Measurements from ENCODE around the gene ZFR2.

The ZFR2 gene

DNA sequence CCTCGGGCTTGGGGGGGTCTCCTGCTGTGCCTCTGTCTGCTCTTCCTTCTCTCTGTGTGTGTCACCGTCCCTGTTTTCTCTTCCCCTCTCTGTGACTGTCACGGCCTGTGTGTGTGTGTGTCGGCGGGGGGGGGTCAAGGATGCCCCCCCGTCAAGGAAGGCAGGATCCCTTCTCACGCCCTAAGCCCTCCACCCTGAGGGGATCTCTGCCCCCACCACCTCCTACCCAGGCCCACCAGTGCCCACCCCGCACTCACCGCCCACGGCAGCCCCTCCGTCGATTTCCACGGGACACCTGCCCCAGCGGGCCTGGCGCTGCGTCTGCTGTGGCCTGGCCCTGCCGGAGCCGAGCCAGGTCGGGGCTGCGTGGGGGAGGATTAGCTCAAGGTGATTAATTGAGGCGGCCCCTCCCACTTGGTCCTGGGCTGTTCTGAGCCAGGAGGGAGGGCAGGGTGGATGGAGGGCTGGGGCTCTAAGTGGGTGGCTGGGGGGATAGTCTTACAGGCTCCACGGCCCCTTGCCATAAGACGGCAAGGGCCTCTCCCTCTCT, 96.9 kb downstream of the ZFR2 start, which contains the start of gene RAX2:
TSS of gene RAX2 (minus strand) at position 323 of the 550 bp plus-strand sequence. CDS start 486 bp downstream, outside the sequence.
- peaks cover 5% of the 10 kb centered on the region; the same call in 1 of the 2 replicates for H3K36me3 ChIP-seq (ENCODE audit: control insufficient read depth, low read length)
- H3K4me2 ChIP-seq (ENCODE audit: low read length): no peak within 1 kb of the TSS
- H3K79me2 ChIP-seq (ENCODE audit: control insufficient read depth, low read length): no peaks in the 10 kb centered on the region
- no peaks in the 10 kb centered on the region for H3K4me1 ChIP-seq (ENCODE audit: control insufficient read depth, low read length)
- no peak within 1 kb of the TSS for H3K27ac ChIP-seq (ENCODE audit: low read depth, low read length)
- TF ChIP-seq EZH2phosphoT487 (IDR thresholded peaks at IDR 0.05; ENCODE audit: borderline replicate concordance, low read length): no peak
- TF ChIP-seq, protein P1, sequence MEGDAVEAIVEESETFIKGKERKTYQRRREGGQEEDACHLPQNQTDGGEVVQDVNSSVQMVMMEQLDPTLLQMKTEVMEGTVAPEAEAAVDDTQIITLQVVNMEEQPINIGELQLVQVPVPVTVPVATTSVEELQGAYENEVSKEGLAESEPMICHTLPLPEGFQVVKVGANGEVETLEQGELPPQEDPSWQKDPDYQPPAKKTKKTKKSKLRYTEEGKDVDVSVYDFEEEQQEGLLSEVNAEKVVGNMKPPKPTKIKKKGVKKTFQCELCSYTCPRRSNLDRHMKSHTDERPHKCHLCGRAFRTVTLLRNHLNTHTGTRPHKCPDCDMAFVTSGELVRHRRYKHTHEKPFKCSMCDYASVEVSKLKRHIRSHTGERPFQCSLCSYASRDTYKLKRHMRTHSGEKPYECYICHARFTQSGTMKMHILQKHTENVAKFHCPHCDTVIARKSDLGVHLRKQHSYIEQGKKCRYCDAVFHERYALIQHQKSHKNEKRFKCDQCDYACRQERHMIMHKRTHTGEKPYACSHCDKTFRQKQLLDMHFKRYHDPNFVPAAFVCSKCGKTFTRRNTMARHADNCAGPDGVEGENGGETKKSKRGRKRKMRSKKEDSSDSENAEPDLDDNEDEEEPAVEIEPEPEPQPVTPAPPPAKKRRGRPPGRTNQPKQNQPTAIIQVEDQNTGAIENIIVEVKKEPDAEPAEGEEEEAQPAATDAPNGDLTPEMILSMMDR (IDR thresholded peaks at IDR 0.05; ENCODE audit: low read depth, low read length, poor library complexity, severe bottlenecking): no peak
- no peaks in the 10 kb centered on the region for H3K9me2 ChIP-seq (replicated peaks; ENCODE audit: control insufficient read depth, low read length)
- no peaks in the 10 kb centered on the region for H4K20me1 ChIP-seq (ENCODE audit: control insufficient read depth, insufficient read depth, low read depth, low read length)
- H3K9me3 ChIP-seq (ENCODE audit: control insufficient read depth, insufficient read depth, low read length): no peaks in the 10 kb centered on the region
- H3K27me3 ChIP-seq (ENCODE audit: control insufficient read depth, low read length): no peaks in the 10 kb centered on the region
- no peak within 1 kb of the TSS for H3K4me3 ChIP-seq (ENCODE audit: low read length)
- H3F3A ChIP-seq (ENCODE audit: control insufficient read depth, insufficient read depth): no peaks in the 10 kb centered on the region

DNA sequence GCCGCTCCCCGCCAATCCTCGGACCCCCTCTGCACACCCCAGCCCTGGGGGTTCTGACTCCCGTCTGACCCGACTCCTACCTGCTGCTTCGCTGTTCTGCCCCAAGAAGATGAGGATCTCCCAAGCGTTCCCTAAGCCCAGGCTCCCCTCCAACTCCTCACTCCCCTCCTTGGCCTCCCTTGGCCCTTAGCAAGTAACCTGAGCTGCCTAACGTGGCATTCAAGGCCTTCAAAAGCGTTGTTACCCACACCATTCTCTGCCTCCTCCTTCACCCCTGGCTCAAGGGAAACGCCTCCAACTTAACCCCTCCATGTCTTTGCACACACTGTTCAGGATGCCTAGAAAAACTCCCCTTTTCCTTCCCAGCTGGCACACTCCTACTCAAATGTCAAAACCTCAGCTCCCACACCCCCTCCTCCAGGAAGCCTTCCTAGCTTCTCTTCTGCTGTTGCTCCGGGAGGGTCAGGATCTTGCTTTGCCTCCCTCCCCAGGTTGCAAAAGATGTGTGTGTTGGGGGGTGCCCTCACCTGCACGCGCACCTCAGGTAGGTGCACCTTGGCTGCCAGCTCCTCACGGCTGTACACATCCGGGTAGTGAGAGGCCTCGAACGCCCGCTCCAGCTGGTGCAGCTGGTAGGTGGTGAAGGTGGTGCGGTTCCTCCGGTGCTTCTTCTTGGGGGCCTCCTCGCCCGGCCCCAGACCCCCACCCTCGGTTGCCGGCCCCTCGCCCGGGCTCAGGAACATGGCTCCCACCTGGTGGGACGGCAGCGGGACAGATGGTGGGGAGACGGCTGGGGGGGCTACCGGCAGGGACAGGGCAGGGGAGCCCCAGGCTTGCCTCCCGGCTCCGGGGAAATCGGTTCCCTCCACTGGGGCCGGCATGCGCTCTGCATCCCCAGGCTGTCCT, 97.6 kb downstream of the ZFR2 start:
- TF ChIP-seq, protein P1 (IDR thresholded peaks at IDR 0.05; ENCODE audit: low read depth, low read length, poor library complexity, severe bottlenecking): no peak
- no peak for TF ChIP-seq EZH2phosphoT487 (IDR thresholded peaks at IDR 0.05; ENCODE audit: borderline replicate concordance, low read length)
- H3K79me2 ChIP-seq (ENCODE audit: control insufficient read depth, low read length): no peaks in the 10 kb centered on the region
- no peaks in the 10 kb centered on the region for H3F3A ChIP-seq (ENCODE audit: control insufficient read depth, insufficient read depth)
- H3K4me1 ChIP-seq (ENCODE audit: control insufficient read depth, low read length): no peaks in the 10 kb centered on the region
- no peaks in the 10 kb centered on the region for H3K9me3 ChIP-seq (ENCODE audit: control insufficient read depth, insufficient read depth, low read length)
- no peaks in the 10 kb centered on the region for H4K20me1 ChIP-seq (ENCODE audit: control insufficient read depth, insufficient read depth, low read depth, low read length)
- no peaks in the 10 kb centered on the region for H3K9me2 ChIP-seq (replicated peaks; ENCODE audit: control insufficient read depth, low read length)
- H3K27me3 ChIP-seq (ENCODE audit: control insufficient read depth, low read length): no peaks in the 10 kb centered on the region
- H3K4me3 ChIP-seq (ENCODE audit: low read length): no peak overlapping the region
- H3K27ac ChIP-seq (ENCODE audit: low read depth, low read length): no peak overlapping the region
- peaks cover 12% of the 10 kb centered on the region for H3K36me3 ChIP-seq (ENCODE audit: control insufficient read depth, low read length)
- H3K4me2 ChIP-seq (ENCODE audit: low read length): no peak overlapping the region

DNA sequence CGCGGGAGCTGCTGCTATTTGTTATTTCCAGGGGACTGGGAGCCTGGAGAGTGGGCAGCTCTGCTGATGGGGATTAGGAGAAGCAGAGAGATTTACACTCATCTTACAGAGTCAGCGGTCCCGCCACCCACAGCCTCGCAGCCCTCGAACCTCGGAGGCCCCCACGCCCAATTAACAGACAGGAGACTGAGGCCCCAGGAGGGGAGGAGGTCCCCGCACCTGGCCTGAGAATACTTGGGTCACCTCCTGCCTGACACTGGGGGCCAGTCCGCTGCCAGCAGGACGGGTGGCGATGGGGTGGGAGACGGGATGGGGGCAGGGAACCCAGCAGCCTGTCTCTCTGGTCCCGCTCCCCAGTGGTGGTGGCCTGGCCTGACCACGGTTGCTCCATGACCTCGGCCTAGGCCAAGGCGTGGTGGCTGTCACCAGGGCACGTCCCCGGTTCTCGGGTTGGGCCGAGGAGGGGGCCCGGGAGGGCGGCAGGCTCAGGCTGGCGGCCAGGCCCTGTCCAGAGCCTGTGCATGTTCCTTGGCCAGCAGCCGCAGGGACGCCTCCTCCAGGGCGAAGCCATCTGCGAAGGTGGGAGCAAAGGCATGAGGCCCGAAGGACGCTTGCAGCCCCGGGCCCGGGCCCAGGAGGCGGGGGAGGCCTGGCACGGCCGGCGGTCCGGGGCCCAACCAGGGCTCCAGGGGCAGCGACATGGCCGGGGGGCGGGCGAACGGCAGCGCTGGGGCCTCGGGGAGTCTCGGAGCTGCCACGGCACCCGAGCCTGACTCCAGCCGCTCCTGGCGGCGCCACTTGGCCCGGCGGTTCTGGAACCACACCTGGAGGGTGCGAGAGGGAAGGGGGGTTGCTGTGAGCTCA, 98.5 kb downstream of the ZFR2 start:
- H3K9me2 ChIP-seq (replicated peaks; ENCODE audit: control insufficient read depth, low read length): no peaks in the 10 kb centered on the region
- H3K9me3 ChIP-seq (ENCODE audit: control insufficient read depth, insufficient read depth, low read length): no peaks in the 10 kb centered on the region
- H4K20me1 ChIP-seq (ENCODE audit: control insufficient read depth, insufficient read depth, low read depth, low read length): no peaks in the 10 kb centered on the region
- no peaks in the 10 kb centered on the region for H3K4me1 ChIP-seq (ENCODE audit: control insufficient read depth, low read length)
- H3K36me3 ChIP-seq (ENCODE audit: control insufficient read depth, low read length): peaks cover 12% of the 10 kb centered on the region
- H3K4me2 ChIP-seq (ENCODE audit: low read length): no peak overlapping the region
- TF ChIP-seq, protein P1 (IDR thresholded peaks at IDR 0.05; ENCODE audit: low read depth, low read length, poor library complexity, severe bottlenecking): no peak
- no peak for TF ChIP-seq EZH2phosphoT487 (IDR thresholded peaks at IDR 0.05; ENCODE audit: borderline replicate concordance, low read length)
- no peak overlapping the region for H3K27ac ChIP-seq (ENCODE audit: low read depth, low read length)
- H3F3A ChIP-seq (ENCODE audit: control insufficient read depth, insufficient read depth): no peaks in the 10 kb centered on the region
- H3K4me3 ChIP-seq (ENCODE audit: low read length): no peak overlapping the region
- H3K27me3 ChIP-seq (ENCODE audit: control insufficient read depth, low read length): no peaks in the 10 kb centered on the region
- no peaks in the 10 kb centered on the region for H3K79me2 ChIP-seq (ENCODE audit: control insufficient read depth, low read length)
